NK-92 (cell line): Measurements from ENCODE around the gene CAPZB.

Source experiments
- DNase-seq: peaks from one replicate; lab custom pipeline; 2025; ENCODE audit not compliant: unreplicated experiment; lab: John Stamatoyannopoulos, UW

Gene CAPZB

DNA sequence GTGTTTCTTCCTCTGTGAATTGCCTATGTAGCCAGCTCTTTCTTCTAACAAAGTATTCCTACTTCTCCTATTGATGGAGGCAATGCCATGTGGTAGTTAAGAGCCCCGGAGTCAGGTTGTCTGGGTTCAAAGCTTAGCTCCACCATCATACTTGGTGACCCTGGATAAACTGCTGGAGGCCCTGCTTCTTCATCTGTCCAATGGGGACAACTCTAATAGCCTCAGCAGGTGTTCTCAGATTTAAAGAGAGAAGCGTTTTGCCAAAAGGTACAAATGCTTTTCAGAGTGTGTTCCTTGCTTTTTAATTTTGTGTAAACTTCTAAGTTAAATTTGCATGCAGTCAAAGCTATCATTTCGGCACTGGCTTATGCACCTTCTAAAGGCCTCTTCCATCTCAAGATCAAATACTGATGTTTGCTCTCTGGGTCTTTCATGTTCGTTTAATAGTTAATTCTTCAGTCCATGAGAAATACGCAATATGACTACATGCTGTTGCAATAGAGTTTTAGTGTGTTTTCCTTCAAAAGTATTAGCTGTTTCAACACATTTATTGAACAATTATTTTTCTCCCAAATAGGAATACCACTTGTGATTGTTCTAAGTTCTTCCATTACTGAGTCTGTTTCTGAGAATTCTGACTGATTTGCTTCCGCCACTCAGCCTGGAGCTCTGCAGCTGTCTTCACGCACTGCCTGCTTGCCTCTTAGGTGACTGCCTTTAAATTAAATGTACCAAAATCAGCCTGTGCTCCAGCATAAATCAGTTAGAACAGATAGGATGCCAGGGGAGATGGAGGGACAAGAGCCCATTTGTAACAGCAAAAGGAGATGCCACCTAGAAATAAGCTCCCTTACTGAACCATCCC lies 75.6 kb downstream of the CAPZB start:
- no peak for DNase-seq

DNA sequence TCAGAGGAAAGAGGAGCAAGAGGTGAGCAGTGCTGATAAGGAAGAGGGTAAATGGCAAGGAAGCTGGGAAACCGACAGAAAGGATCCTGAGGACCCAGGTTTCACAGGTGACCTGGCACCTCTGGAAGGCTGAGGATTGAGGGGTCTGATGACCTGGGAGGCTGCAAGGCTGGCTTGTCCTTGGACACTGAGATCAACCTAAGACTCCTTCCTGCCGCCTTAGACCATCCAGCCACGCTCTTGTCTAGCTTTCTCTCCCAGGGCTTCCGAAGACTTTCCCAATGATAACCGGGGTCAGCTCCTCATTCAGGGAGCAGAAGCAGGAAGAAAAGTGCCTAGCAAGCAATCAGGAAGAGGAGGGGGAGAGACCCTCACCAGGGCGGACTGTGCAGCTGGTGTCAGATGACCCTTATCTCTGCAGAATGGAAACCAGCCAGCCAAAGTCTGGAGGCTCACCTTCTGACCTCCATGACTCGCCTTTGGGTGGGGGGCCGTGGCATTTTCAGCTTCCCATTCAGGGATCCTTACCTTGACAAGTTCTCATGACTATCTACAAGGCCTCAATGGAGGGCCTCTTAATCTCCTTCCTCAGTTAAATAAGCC lies 77.7 kb downstream of the CAPZB start:
- DNase-seq, result no peak

DNA sequence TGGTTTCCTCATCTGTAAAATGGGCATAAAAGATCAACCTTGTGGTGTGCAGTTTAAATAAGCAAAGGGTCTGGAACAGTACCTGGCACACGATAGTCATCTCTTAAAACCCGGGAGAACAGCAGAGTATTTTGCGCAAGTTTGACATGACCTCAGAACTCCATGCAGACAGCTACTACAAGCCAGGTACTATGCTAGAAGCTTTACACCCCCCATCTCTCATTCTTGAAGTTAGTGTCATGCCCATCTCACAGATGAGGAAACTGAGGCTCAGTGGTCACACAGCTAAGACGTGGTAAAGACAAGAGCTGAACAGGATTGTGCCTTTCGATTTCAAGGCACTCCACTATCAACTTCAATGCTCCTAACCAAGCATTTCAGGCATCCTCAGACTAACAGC lies 78.7 kb downstream of the CAPZB start:
- no peak for DNase-seq

DNA sequence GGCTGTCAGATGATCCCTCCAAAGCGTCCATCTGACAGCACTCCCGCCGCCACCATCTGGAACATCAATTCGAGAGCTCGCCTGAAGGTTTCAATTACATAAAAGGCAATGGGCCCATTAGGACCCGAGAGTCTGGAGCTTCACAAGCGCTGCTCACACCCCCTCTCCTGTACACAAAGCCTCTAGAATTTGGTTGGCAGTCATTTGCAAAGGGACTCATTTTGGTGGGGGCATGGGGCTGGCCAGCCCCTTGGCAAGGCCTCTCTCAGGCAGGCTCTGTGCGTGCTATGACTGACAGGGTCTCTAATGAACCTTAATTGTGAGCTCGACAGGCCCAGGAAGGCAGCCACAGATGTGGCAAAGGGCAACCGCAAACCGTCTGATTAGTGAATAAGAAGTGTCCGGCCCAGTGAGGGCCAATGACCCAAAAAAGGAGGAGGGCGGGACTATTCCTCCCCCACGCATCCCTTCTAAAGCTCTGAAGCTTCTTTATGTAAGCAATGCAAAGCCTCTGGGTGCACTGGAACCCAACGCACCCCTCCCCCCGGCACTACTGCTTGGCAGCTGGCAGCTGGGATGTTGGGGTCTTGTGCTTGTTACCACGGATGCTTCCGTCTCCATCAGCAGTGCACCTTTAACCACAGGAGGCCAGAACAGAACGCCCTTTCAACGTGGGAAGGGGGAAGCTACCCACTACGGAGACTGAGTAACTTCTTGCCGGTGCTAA lies 79.4 kb downstream of the CAPZB start:
- no peak for DNase-seq

DNA sequence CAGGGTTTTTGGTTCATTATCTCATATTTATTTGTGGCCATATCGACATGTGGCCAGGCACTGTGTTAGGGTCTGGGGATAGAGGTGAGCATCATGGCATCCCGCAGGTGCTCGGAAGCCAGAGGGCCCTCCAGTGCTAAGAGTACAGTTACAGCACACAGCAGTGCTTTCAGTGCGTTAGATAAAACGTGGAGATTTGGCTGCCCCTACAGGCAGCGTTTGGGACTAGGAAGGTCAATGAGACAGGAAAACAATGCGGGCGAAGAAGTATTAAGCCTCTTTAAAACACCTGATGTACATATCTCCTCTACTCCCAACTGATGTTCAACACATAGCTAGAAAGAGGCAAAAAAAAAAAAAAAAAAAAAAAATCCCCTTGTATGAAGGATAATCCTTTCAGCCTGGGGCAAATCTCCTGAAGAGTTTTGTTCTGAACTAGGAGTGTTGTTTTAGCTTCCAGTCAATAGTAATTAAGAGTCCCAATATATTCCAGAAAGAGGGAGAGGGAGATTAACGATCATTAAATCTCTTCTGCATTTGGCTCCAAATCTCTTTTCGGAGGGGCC lies 80.1 kb downstream of the CAPZB start:
- no peak for DNase-seq

DNA sequence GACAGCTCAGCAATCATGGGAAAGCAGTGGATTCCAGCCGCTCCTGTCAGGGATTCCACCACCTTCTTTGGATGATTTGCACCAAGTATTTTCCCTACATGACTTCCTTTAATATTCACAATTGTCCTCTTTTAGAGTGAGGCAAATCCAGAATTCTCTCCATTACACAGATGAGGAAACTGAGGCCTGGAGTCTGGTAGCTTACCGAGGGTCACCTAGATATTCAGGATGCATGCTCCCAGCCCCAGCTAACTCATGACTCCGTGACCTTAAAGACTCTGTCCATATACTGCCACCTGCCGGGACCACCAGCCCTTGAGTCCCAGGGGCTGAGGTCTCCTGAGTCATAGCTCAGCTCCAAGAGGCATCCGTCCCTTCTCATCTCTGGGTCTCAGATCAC lies 80.6 kb downstream of the CAPZB start:
- DNase-seq, result no peak

DNA sequence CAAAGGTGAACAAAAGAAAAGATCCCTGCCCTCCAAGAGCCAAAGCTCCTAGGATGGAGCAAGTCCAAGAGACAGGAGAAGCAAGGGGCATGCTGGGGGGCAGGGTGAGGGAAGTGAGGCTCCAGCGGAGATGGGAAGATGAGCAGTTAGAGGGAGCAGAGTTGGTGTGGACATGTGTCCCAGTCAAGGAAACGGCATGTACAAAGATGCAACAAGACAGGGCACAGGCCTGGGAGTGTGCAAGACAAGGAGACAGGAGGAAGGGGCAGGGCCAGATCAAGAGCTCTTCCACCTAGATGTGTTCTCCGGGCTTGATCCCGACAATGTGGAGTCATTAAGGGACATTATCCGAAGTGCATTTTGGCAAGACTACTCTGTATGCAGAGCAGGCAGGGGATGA lies 82.1 kb downstream of the CAPZB start:
- DNase-seq, result no peak

DNA sequence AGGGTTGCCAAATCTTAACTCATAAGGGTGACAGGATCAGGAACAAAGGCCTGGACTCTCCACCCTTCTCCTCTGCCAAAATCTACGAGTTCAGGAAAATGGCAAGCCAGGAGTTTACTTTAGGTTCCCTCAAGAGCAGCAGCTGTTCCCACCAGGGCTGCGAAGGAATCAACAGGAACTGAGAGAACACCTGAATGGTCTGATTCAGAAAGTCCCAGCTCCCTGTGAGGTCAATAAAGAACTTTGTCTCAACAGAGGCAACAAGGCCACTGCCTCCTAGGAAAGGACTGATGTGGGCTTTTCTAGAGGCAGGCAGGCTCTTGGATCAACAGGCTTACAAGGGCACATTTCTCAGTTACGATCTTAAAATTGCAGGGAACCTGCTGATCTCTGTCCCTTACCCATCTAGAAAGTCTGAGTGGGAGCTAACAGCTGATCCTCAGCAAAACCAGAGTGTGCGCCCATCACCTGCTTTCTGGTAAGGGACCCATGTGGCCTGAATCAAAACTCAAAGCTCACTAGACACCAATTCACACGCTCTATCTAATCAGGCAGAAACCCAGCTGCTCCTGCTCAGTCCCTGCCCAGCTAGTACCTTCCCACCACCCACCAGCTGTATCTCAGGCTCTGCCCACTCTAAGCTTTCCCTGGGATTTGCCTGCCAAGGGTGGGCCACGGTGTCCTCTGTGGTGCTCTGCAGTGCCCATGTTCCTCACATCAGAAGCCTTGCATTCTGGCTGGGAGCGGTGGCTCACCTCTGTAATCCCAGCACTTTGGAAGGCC lies 83.1 kb downstream of the CAPZB start:
- DNase-seq, result no peak

DNA sequence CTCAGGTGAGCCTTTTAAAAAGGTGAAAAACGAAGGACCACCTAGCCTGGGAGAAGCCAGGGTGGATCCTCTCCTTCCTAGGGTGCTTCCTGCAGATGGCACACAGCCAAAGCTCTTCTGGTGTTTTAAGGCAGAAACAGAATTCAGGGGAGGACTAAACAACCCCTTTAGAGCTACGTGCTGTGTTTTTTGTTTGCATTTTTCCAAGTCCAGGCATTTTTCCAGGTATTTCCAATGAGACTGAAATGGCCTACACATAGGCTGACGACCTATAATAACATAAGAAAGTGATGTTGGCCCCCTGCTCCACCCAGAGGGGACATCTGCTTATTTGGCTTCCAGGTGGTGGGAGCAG lies 83.8 kb downstream of the CAPZB start:
- DNase-seq, result no peak

DNA sequence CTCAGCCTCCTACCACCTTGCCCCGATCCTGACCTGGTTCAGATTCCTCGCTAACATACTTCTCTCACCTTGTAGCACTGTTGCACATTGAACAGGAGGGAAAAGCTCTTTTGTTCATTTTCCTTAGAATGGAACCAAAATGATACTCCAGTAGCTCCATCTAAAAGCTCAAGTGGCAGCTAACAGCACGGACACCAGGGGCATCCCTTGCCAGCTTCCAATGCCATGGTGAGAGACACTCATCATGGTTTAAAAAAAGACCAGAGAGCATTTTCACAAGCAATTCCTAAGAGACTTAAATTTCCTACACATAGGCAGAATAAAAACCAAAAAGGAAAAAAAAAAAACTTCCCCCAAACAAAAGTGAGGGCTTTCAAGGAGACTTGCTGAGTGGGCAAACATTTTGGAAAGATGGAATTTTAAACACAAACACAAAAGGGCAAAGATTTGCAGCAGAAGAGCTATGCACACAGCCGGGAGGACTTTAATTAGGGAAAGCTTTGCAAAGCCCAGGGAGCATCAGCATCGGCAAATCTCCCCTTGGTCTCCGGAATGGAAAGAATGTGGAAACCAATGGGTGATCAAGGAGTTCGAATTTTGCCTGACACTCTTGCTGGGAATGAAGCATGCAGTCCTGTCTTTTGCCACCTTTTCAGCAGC lies 84.3 kb downstream of the CAPZB start:
- DNase-seq, result no peak

DNA sequence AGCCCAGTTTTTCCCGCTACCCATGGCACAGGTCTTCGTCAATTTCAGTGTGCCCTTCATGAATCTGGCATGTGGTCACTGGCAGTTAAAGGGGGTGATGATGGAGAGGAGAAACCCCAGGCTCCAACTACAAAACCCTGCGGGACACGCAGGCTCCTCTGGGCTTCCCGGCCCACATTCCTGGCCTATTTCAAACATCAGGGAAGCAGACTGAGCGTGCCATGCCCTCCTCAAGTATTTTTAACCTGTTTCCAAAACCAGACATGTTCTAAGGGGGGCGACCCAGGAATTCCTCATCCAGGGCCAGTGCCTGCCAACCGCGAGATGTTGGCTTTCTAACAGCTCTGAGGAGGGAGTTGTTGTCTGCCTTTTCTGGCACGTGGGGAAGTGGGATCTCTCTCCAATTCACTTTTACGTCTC lies 85.1 kb downstream of the CAPZB start:
- DNase-seq, result no peak

DNA sequence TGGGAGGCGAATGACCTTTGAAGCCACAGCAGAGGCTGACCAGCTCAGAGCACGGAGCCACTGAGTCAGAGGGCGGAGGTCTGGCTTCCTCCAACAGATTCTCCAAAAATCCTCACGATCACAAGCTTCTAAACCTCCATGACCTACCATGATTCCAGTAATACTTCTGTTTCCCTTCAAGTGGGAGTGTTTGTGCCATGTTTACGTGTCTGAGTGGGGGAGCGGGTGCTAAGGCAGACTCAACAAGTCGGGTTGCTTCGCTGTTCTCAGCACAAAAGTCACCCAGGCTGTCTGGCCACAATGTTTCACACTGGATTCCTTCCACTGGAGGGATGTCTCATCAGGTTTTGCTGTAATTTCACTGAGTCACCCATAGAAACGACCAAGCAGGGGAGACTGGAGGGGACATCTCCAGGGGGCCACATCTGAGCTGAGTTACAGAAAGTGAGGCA lies 87.0 kb downstream of the CAPZB start:
- DNase-seq, result no peak

DNA sequence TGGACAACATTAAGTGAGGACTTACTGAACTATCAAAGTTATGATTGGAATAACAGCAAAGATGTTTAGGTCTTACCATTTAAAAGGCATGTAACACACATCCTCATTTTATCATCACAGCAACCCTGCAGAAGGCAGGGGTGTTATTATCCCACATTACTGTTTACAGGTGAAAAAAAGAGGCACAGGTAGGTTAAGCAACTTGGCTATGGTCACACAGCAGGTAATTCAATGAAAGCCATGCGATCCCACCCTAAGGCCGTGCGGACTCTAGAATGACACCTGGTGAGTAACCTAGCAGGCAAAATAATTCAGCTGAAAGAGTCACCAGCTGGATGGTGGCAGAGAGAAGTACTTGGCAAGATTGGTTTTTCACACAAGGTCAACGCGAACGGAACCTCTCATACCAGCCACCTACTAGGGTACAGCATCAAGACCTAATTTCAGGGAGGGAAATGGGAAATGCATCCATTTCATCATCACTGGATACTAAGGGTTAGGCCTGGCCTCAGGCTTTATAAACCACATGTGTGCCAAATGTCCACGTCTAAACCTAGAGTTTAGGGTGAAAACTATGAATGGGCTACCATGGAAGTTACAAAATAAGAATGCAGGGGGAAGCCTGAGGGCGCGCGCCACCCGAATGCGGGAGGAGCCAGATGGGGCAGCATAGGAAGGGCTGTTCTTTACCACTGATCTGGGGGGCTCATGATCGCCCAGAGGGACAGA lies 88.0 kb downstream of the CAPZB start:
- DNase-seq, result no peak

DNA sequence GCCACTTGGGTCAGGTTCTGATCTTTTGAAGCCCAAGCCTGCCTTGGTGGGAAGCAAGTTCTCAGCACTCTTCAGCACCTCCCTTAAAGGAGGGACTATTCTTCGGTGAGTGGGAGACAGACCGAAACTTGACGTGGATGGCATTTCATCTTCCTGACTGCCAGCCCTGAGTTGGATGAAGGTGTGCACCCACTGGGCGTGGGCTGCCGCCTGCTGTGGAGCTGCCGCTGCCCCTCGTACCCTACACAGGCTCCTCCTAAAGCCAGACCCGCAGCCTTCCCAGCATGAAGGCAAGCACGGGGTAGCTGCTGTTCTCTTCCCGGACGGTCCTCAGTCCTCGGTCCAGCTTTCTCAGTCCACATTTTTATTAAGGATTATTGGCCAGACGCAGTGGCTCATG lies 89.1 kb downstream of the CAPZB start:
- no peak for DNase-seq

DNA sequence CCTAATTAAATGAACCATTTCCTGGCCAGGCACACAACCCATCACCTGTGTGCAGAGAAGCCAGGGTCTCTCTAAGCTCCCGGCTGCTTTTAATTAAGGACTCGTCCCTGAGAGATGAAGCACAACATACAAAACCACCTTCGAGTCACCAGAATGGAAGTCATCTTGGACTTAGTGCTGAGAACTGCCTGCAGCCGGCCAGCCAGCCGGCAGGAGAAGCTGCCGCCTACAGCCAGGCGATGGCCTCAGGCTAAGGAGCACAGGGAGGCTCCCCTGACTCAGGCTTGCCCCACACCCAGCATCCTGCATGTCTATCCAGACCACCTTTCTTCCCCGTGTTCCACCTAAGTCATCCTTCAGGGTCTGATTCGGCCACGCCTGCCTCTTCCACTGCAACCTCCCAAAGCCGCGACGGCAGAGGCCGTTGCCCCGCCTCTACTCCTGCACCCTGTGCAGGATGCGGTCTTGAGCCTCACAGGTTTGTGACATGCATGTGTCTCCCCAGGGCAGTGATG lies 89.6 kb downstream of the CAPZB start:
- no peak for DNase-seq

DNA sequence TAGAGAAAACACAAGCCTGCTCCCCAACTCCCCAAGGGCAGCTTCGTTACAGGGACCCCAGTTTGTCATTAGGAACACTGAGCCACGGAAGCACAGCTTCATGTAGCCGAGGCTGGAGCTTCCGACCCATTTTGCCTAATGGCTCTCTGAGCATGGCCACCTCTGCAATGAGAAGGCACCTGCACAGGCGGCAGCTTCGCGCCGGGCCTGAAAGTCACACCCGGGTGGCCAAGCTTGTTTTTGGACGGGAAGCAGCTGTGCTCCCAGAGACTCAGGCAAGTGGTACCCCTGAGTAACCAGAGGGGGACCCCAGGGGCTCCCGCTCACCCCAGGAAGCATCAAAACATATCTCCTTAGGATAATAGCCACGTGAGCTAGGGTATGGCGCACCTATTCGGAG lies 92.3 kb downstream of the CAPZB start:
- no peak for DNase-seq

DNA sequence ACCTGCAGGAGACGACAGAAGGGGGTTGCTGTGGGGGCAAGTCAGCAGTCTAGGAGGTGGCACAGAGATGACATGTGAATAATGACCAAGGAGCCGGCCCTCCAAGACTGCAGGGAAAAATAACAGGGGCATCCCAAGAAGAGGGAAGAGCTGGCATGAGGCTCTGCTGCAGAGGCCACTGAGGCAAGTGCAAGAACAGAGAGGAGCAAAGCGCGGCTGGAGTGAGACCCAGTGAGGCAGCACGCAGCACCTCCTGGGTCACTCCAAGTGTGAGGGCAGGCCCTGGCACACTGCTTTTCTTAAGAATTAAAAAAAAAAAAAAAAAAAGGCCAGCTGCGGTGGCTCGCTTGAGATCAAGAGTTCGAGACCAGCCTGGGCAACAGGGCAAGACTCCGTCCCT lies 93.1 kb downstream of the CAPZB start:
- DNase-seq, result no peak

DNA sequence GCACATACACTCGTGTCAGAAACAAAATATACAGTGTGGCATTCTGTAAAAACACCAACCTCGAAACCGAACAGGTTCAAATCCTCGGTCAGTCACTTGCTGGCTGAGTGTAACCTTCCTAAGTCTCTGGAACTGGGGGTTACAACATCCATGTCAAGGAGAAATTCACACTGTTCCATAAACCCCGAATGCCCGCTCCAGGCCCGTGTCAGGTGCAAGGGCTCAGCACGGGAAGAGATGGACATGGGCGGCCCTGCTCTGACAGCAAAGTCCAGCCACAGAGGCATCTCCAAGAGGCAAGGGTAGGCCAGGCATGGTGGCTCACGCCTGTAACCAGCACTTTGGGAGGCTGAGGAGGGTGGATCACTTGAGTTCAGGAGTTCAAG lies 93.8 kb downstream of the CAPZB start:
- DNase-seq, result no peak

DNA sequence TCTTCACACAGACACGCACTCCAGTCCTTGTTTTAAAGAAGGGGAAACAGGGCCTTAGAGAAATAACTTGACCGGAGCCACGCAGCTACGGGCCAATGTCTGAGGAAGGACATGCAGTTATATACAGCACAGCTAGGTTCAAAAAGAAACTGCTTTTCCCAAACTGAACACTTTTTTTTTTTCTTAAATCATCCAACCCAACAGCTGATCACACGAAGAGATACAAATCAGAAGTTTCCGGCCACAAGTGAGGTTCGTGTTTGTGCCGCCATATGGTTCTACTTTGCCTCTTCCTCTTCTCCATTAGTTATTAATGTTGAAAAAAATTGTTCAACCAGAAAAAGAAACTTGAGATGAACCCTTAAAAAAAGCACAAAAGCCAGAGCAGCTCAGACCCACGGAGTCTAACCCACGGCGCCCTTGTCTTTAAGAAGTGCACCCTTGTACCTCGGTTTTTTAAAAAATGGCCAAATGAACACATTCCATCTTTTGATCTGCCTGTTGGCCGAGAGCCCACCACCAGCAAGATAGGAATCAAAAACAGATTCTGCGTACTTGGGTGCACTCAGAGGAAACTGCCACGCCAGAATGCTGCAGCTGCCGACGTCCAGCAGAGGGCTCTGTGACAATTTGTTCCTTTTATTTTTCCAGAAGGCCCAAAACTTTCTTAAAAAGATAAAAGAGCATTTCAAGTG lies 94.3 kb downstream of the CAPZB start:
- DNase-seq, result no peak
